Measurements from ENCODE around the gene PDE4B.

- TF ChIP-seq, protein P1, sequence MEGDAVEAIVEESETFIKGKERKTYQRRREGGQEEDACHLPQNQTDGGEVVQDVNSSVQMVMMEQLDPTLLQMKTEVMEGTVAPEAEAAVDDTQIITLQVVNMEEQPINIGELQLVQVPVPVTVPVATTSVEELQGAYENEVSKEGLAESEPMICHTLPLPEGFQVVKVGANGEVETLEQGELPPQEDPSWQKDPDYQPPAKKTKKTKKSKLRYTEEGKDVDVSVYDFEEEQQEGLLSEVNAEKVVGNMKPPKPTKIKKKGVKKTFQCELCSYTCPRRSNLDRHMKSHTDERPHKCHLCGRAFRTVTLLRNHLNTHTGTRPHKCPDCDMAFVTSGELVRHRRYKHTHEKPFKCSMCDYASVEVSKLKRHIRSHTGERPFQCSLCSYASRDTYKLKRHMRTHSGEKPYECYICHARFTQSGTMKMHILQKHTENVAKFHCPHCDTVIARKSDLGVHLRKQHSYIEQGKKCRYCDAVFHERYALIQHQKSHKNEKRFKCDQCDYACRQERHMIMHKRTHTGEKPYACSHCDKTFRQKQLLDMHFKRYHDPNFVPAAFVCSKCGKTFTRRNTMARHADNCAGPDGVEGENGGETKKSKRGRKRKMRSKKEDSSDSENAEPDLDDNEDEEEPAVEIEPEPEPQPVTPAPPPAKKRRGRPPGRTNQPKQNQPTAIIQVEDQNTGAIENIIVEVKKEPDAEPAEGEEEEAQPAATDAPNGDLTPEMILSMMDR (IDR thresholded peaks at IDR 0.05; ENCODE audit: low read depth, low read length) = no peak
- no peak for TF ChIP-seq EZH2phosphoT487 (IDR thresholded peaks at IDR 0.05; ENCODE audit: low read depth)
These were observed 200.2 kb downstream of the PDE4B start for GRCh38 chr1:65992831-65993271.
